GM12878 (cell line): ENCODE results near the gene NTSR1. TPM values are rescaled to one million over a fixed set of nuclear protein-coding genes. Genes with fewer than 3 reads are reported as not detected.

ENCODE experiments used
- ATAC-seq: fragments of 200-7000 bp; cut with Tn5 transposase; 3 replicates; pipeline ENCODE4 v1.9.1; 2020; ENCODE audit warnings: mild to moderate bottlenecking, moderate library complexity
- BruUV-seq: library from RNA; stranded (reverse); fragments of 400-500 nt; replicated peaks from 2 replicates; lab custom pipeline; 2021; lab: Mats Ljungman, UMichigan
- CTCF ChIA-PET: fragments of 300-600 bp; sonication (Branson Sonifier 250); formaldehyde crosslinking; extraction: SDS; loops from one replicate; lab custom pipeline; 2021; ENCODE audit warnings: inconsistent platforms; lab: Yijun Ruan, JAX
- POLR2A ChIA-PET: fragments of 350-600 bp; formaldehyde crosslinking; extraction: SDS; loops from one replicate; lab custom pipeline; 2021; ENCODE audit warnings: inconsistent platforms; lab: Charles Lee
- RAD21 ChIA-PET: fragments of 300-600 bp; sonication (Branson Sonifier 250); formaldehyde crosslinking; loops from one replicate; lab custom pipeline; 2023; ENCODE audit warnings: antibody characterized with exemption; ENCODE audit not compliant: unreplicated experiment; lab: Charles Lee
- SMC1A ChIA-PET: fragments of 300-600 bp; sonication (Branson Sonifier 250); formaldehyde crosslinking; loops from one replicate; lab custom pipeline; 2023; ENCODE audit not compliant: unreplicated experiment, uncharacterized antibody; lab: Charles Lee
- DNase-seq: peaks from one replicate; pipeline ENCODE4 v3.0.0-alpha.2; 2011; ENCODE audit warnings: low read depth, low spot score
- FAIRE-seq: peaks from 3 replicates; lab custom pipeline; 2011; peaks lifted over from hg19 to GRCh38; lab: Jason Lieb, UNC
- H2AFZ ChIP-seq: 2 replicates; pipeline ENCODE4 v1.6.0; 2011; ENCODE audit warnings: low read depth, low read length, control low read depth; ENCODE audit not compliant: control insufficient read depth
- H3K27ac ChIP-seq: 2 replicates; pipeline ENCODE4 v1.5.1; 2011; ENCODE audit warnings: control low read depth; ENCODE audit not compliant: control insufficient read depth, insufficient read depth
- H3K27me3 ChIP-seq, 2 experiments: replicated peaks in 1 of 2; 2 replicates each; pipeline versions ENCODE4 v1.6.0 to v1.6.1; 2011; ENCODE audit warnings: low read length in 1 of 2; ENCODE audit not compliant: control insufficient read depth in 2 of 2, insufficient read depth in 2 of 2
- H3K36me3 ChIP-seq, 2 experiments: 2 replicates each; pipeline ENCODE4 v1.5.1; 2011; ENCODE audit warnings: low read length in 1 of 2; ENCODE audit not compliant: control insufficient read depth in 2 of 2, insufficient read depth in 2 of 2
- H3K4me1 ChIP-seq: 2 replicates; pipeline ENCODE4 v1.6.1; 2011; ENCODE audit warnings: mild to moderate bottlenecking, low read length, moderate library complexity, mixed read lengths; ENCODE audit not compliant: control insufficient read depth, insufficient read depth
- H3K4me2 ChIP-seq: 2 replicates; pipeline ENCODE4 v1.6.0; 2011; ENCODE audit warnings: control low read depth; ENCODE audit not compliant: control insufficient read depth, insufficient read depth
- H3K4me3 ChIP-seq: fragments of 200-600 bp; sonication (generic); 2 replicates; pipeline ENCODE4 v1.5.1; 2016
- H3K79me2 ChIP-seq: 2 replicates; pipeline ENCODE4 v1.6.0; 2011; ENCODE audit warnings: low read length; ENCODE audit not compliant: control insufficient read depth, insufficient read depth
- H3K9ac ChIP-seq: 2 replicates; pipeline ENCODE4 v1.8.0; 2011; ENCODE audit warnings: low read length, control low read depth, mixed read lengths; ENCODE audit not compliant: control insufficient read depth, insufficient read depth
- H3K9me3 ChIP-seq: replicated peaks from 3 replicates; pipeline ENCODE4 v1.5.1; 2011; ENCODE audit warnings: mild to moderate bottlenecking, low read length; ENCODE audit not compliant: control insufficient read depth, insufficient read depth
- H4K20me1 ChIP-seq: 2 replicates; pipeline ENCODE4 v1.6.0; 2011; ENCODE audit not compliant: control insufficient read depth, insufficient read depth
- CHD1 ChIP-seq: IDR thresholded peaks from 2 replicates; pipeline ENCODE4 v1.6.1; 2012; ENCODE audit warnings: low read depth, low read length, improper control_type of control experiment
- CUX1 ChIP-seq: IDR thresholded peaks from 2 replicates; pipeline ENCODE4 v1.6.1; 2012; ENCODE audit warnings: improper control_type of control experiment, low read depth, low read length; ENCODE audit not compliant: insufficient replicate concordance
- E2F4 ChIP-seq: IDR thresholded peaks from 2 replicates; pipeline ENCODE4 v1.6.1; 2012; ENCODE audit warnings: low read depth, low read length, improper control_type of control experiment
- ELK1 ChIP-seq: IDR thresholded peaks from 2 replicates; pipeline ENCODE4 v1.6.1; 2012; ENCODE audit warnings: low read depth, low read length, improper control_type of control experiment
- MTA2 ChIP-seq: fragments of 450-650 bp; IDR thresholded peaks from 2 replicates; pipeline ENCODE4 v1.6.1; 2016; ENCODE audit warnings: low read depth, mild to moderate bottlenecking, moderate library complexity
- NKRF ChIP-seq: fragments of 450-650 bp; conservative IDR thresholded peaks from 2 replicates; pipeline ENCODE4 v1.6.1; 2017; ENCODE audit warnings: mild to moderate bottlenecking, moderate library complexity
- SMAD1 ChIP-seq: fragments of 450-650 bp; IDR thresholded peaks from 2 replicates; pipeline ENCODE4 v1.6.1; 2018; ENCODE audit warnings: mild to moderate bottlenecking, low read depth; ENCODE audit not compliant: partially characterized antibody
- USF2 ChIP-seq: IDR thresholded peaks from 2 replicates; pipeline ENCODE4 v1.6.1; 2011; ENCODE audit warnings: low read depth, low read length, improper control_type of control experiment, borderline replicate concordance
- ZSCAN29 ChIP-seq: fragments of 450-650 bp; IDR thresholded peaks from 2 replicates; pipeline ENCODE4 v1.6.1; 2017; ENCODE audit warnings: mild to moderate bottlenecking, moderate library complexity
- in situ Hi-C: fragments of 300-500 bp; cut with MboI; formaldehyde crosslinking; loops from 9 replicates; pipeline ENCODE4 v1.14.3; 2018; ENCODE audit warnings: mixed read lengths
- intact Hi-C: fragments of 100-400 bp; cut with micrococcal nuclease; formaldehyde crosslinking; loops from one replicate; pipeline ENCODE4 v1.14.2; 2022; ENCODE audit not compliant: unreplicated experiment
- polyA plus RNA-seq, 11 experiments: library from polyadenylated mRNA; depleted of rRNA in 4 of 11; unstranded in 6 of 11; stranded (reverse) in 5 of 11; fragments of >200 nt; fragmentation: Nextera tagmentation in 4 of 11; fragmentation: Illumina TruSeq in 1 of 11; extraction: Ambion mirVana in 4 of 11; extraction: Trizol in 1 of 11; gene quantifications; 1 replicate in 1 of 11; 2 replicates in 10 of 11; pipeline versions ENCODE4 v1.2.1 to v1.2.3, GENCODE V29; 2011 to 2016; ENCODE audit warnings: inconsistent platforms in 2 of 11, missing spikeins in 2 of 11, low read depth in 1 of 11
- total RNA-seq, 4 experiments: library from RNA; depleted of rRNA in 3 of 4; stranded (reverse); fragments of >200 nt in 3 of 4; fragmentation: Illumina TruSeq in 1 of 4; extraction: Trizol in 1 of 4; gene quantifications; 2 replicates each; pipeline versions ENCODE4 v1.2.1 to v1.2.3, GENCODE V29; 2013 to 2021

NTSR1 gene
- total and polyA plus RNA-seq, 10 of the 15 experiments (the other 5 are each of a cell fraction or from before 2014, with no cell fraction given): not detected

- Histone ChIP-seq H3K4me1 (no peaks in the 10 kb centered on the region), H3K9ac (no peak overlapping the region), H3K4me3 (no peak overlapping the region), H2AFZ (no peak overlapping the region), H3K4me2 (no peak overlapping the region), H3K27ac (no peak overlapping the region), H3K9me3 (no peaks in the 10 kb centered on the region), H4K20me1 (no peaks in the 10 kb centered on the region), H3K27me3 (peaks cover 6 to 12% of the 10 kb centered on the region in 2 experiments), H3K36me3 (no peaks in the 10 kb centered on the region), H3K79me2 (no peaks in the 10 kb centered on the region)
- intact Hi-C loops (no loop called here), in situ Hi-C loops (no loop called here)
- DNase-seq (no peak), FAIRE-seq (no peak), ATAC-seq (no peak)
- BruUV-seq: no TSS peak
- ChIA-PET RAD21 (no interaction called here), SMC1A (no interaction called here), POLR2A (no interaction called here), CTCF (interaction anchor here (0.6 kb wide), 1 partner anchor 490 kb away, joined by 3 read pairs; no protein-coding TSS in a partner anchor)
- TF ChIP-seq E2F4 (no peak), MTA2 (no peak), CUX1 (no peak), NKRF (no peak), ELK1 (no peak), USF2 (no peak), ZSCAN29 (no peak), SMAD1 (no peak), CHD1 (no peak)
Observed at GRCh38 chr20:62733526-62733842, 24.8 kb downstream of the NTSR1 start.
